Fibroblast of villous mesenchyme (primary cell): ENCODE results near the gene R3HDM1. TPM values are rescaled to one million over a fixed set of nuclear protein-coding genes. Genes with fewer than 3 reads are reported as not detected.
A peak's percentile ranks its signal among the peaks of the same experiment; 100 is the strongest.
"Not testable (repeated sequence)": the region's sequence is repeated elsewhere in the genome, so short reads cannot be mapped to it uniquely, and the experiment has no call there.

Experiments used
- DNase-seq: peaks from one replicate; pipeline ENCODE4 v3.0.0-alpha.2; 2010; ENCODE audit warnings: low read depth
- H3K4me3 ChIP-seq: 2 replicates; pipeline ENCODE4 v1.5.1; 2011; ENCODE audit warnings: low read depth, mild to moderate bottlenecking, low read length
- CTCF ChIP-seq: IDR thresholded peaks from 2 replicates; pipeline ENCODE4 v1.5.1; 2012; ENCODE audit warnings: low read depth, mild to moderate bottlenecking, low read length; ENCODE audit not compliant: insufficient read depth
- total RNA-seq: library from RNA; depleted of rRNA; stranded (reverse); fragments of >200 nt; gene quantifications from 2 replicates; pipeline ENCODE4 v1.2.3, GENCODE V29; 2012

R3HDM1 gene
- total RNA-seq, 1 donor: 13.8 TPM

- no peak for TF ChIP-seq CTCF
- DNase-seq: no peak
- H3K4me3 ChIP-seq: no peak overlapping the region
These were observed 20.7 kb upstream of the R3HDM1 start for GRCh38 chr2:135510577-135510976.

- DNase-seq: no peak
- no peak overlapping the region for H3K4me3 ChIP-seq
- TF ChIP-seq CTCF: no peak
These were observed 19.2 kb upstream of the R3HDM1 start for GRCh38 chr2:135512099-135512498.

GRCh38 chr2:135525786-135526185 lies 5.5 kb upstream of the R3HDM1 start:
- no peak for DNase-seq
- TF ChIP-seq CTCF: no peak

GRCh38 chr2:135528006-135528405 lies 3.3 kb upstream of the R3HDM1 start:
- no peak for DNase-seq
- H3K4me3 ChIP-seq: no peak overlapping the region
- no peak for TF ChIP-seq CTCF

More at GRCh38 chr2:135525786-135526185, 5.5 kb upstream of the R3HDM1 start:
- no peak overlapping the region for H3K4me3 ChIP-seq

GRCh38 chr2:135530313-135531230 lies 712 bp upstream of the R3HDM1 start, which contains the start of gene ZRANB3:
TSS of gene ZRANB3 (minus strand) at chr2:135531218.
- no peak for TF ChIP-seq CTCF
- peak; percentile 99 for DNase-seq
- peak within 1 kb of the TSS; percentile 92 for H3K4me3 ChIP-seq

GRCh38 chr2:135532581-135532980 lies 1.3 kb downstream of the R3HDM1 start:
- peak overlapping the region; percentile 92 for H3K4me3 ChIP-seq
- no peak for DNase-seq
- no peak for TF ChIP-seq CTCF

- not testable (repeated sequence) for DNase-seq, H3K4me3 ChIP-seq
These were observed 2.3 kb downstream of the R3HDM1 start for GRCh38 chr2:135533545-135533944.
